WERI-Rb-1 (cell line): Measurements from ENCODE around the gene RACK1.
A peak's percentile ranks its signal among the peaks of the same experiment; 100 is the strongest.

Source experiments
- DNase-seq: peaks from one replicate; pipeline ENCODE4 v3.0.0-alpha.2; 2020
- H3K27ac ChIP-seq: fragments of 250-450 bp; sonication (Bioruptor Pico); 2 replicates; pipeline ENCODE4 v1.5.1; 2020; ENCODE audit warnings: mild to moderate bottlenecking, moderate library complexity
- H3K27me3 ChIP-seq: fragments of 250-450 bp; sonication (Bioruptor Pico); 2 replicates; pipeline ENCODE4 v1.5.1; 2021; ENCODE audit warnings: mild to moderate bottlenecking, low read depth, moderate library complexity; ENCODE audit not compliant: insufficient read depth, severe bottlenecking
- H3K36me3 ChIP-seq: fragments of 250-450 bp; sonication (Bioruptor Pico); 2 replicates; pipeline ENCODE4 v1.5.1; 2020; ENCODE audit warnings: mild to moderate bottlenecking, moderate library complexity
- H3K4me3 ChIP-seq: 2 replicates; pipeline ENCODE4 v1.5.1; 2011; ENCODE audit warnings: low read depth, mild to moderate bottlenecking, control low read depth, low read length
- H3K9me3 ChIP-seq: fragments of 250-450 bp; sonication (Bioruptor Pico); 2 replicates; pipeline ENCODE4 v1.5.1; 2021; ENCODE audit warnings: mild to moderate bottlenecking, moderate library complexity; ENCODE audit not compliant: severe bottlenecking
- TF ChIP-seq, protein P1 (sequence below): IDR thresholded peaks from 2 replicates; pipeline ENCODE4 v1.5.1; 2011; ENCODE audit warnings: low read depth, mild to moderate bottlenecking, control low read depth, inconsistent platforms, low read length

Gene RACK1

DNA sequence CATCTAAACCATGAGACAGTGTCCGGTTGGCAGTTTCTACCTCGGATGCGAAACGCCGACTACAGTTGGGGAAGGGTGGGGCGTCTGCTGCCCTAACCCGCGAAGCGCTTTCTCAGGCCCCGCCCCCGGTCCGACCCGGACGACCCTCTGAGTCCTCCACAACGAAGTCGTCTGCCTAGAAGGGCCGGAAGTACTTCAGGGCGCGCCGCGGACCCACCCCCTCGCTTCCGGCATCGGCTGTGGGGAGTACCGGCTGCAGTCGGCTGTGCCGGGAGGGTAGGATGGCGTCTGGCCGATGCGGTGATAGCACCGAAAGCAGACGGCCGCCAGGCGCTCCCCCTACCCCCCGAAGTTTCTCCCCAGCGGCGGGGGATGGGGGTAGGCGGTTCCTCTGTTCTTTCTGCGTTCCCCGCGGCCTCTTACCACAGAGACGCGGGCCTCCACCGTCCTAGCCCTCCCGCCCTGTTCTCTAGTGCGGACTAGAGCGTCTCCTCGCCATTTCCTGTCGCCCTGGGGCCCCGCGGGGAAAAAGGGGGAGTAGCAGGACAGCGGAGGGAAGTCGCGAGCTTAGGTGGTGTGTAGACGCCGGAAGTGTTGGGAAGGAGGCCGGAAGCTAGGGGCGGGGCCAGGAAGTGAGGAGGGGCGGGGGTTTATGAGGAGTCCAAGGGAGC is 20.5 kb downstream of the RACK1 start, which contains the start of gene TRIM41:
TRIM41 (plus strand) TSS at position 224 of the 671 bp plus-strand sequence. CDS start 719 bp downstream, outside the sequence.
- peak; percentile 95 for DNase-seq
- Histone ChIP-seq H3K27me3 (no peaks in the 10 kb centered on the region), H3K36me3 (no peaks in the 10 kb centered on the region), H3K9me3 (no peaks in the 10 kb centered on the region), H3K27ac (peak within 1 kb of the TSS; percentile 94), H3K4me3 (peak within 1 kb of the TSS; percentile 55)
- TF ChIP-seq, protein P1, sequence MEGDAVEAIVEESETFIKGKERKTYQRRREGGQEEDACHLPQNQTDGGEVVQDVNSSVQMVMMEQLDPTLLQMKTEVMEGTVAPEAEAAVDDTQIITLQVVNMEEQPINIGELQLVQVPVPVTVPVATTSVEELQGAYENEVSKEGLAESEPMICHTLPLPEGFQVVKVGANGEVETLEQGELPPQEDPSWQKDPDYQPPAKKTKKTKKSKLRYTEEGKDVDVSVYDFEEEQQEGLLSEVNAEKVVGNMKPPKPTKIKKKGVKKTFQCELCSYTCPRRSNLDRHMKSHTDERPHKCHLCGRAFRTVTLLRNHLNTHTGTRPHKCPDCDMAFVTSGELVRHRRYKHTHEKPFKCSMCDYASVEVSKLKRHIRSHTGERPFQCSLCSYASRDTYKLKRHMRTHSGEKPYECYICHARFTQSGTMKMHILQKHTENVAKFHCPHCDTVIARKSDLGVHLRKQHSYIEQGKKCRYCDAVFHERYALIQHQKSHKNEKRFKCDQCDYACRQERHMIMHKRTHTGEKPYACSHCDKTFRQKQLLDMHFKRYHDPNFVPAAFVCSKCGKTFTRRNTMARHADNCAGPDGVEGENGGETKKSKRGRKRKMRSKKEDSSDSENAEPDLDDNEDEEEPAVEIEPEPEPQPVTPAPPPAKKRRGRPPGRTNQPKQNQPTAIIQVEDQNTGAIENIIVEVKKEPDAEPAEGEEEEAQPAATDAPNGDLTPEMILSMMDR, result no peak

DNA sequence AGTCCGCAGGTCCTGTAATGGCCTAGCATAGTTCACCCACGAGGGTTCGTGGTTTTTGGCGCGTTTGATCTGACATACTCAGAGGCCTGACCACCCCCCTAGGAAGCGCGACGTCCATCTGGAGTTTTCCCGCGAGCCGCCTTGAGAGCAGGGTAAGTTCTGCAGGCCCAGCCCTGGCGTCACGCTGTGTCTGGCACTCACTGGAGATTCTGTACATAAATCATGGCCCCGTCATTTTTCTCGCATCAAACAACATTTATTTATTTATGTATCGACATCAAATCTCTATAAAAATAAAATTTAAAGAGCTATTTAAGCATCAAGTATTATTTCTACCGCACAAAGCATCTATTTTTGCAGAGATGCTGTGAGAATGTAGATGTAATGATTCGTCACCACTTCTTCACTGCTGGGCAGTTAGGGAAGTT is 21.1 kb downstream of the RACK1 start:
- H3K4me3 ChIP-seq, result peak overlapping the region; percentile 55
- TF ChIP-seq, protein P1, result no peak
- H3K36me3 ChIP-seq, result no peaks in the 10 kb centered on the region
- DNase-seq, result no peak
- no peaks in the 10 kb centered on the region for H3K9me3 ChIP-seq
- no peaks in the 10 kb centered on the region for H3K27me3 ChIP-seq
- peak overlapping the region; percentile 94 for H3K27ac ChIP-seq

DNA sequence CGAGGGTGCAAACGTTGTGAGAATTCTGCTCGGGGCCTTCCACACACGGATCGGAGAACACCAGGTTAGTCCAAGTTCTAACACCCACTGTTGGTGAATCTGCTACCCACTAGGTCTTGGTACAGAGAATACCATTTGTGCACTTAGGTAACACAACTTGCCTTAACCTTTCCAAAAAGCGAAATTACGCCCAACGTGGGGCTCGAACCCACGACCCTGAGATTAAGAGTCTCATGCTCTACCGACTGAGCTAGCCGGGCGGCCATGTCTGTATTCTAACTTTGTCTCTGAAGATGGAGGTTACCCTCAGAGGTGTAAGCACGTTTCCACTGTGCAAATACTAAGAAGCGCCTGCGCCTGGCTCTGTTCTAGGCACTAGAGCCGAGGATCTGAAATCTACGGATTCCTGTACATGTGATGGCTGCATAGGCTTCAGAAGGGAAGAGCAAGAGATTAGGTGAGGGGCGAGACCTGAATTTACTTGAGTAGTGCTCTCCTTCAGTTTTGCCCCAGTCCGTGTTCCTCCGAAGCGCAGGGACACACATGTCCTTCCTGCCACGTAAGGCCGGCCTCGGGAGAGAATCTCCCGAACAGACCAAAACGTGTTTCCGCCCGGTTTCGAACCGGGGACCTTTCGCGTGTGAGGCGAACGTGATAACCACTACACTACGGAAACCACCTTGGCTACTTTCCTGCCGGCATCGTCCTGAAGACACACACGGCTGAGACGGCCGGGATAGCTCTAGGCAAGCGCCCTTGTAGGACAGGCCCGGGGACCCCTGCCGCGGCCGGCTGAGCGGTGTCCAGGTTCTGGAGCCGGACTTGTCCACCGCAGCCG is 21.7 kb downstream of the RACK1 start:
- peak overlapping the region; percentile 55 for H3K4me3 ChIP-seq
- H3K9me3 ChIP-seq, result no peaks in the 10 kb centered on the region
- no peaks in the 10 kb centered on the region for H3K36me3 ChIP-seq
- peak overlapping the region; percentile 94 for H3K27ac ChIP-seq
- no peaks in the 10 kb centered on the region for H3K27me3 ChIP-seq
- TF ChIP-seq, protein P1, result no peak
- peak; percentile 83 for DNase-seq

DNA sequence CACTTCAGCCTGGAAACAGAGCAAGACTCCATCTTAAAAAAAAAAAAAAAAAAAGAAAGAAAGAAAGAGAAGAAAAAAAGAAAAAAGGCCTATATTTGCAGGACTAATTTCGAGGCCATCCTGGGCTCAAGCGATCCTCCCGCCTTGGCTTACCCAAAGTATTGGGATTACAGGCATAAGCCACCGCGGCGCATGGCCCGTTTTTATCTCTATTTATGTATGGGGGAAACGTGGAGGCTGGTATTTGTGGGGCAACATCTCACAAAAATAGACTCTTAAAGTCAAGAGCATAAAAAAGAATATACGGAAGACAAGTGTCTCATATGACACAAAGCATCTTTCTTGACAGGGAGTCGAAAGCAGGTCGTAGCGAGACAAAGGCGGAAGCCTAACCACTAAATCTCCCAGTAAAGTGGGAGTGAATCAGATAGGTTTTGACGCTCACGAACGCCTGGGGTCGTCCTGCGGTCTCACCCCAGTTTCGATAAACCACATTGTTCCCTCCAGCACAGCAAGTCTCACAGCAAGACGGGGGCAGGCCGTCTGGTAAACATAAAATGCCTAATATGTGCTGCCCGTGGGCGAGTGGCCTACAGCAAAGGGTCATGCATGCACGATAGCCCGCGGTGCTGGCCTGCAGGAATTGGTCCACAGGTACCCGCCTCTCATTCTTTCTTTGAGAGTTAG is 22.5 kb downstream of the RACK1 start:
- no peaks in the 10 kb centered on the region for H3K36me3 ChIP-seq
- no peak overlapping the region for H3K27ac ChIP-seq
- H3K4me3 ChIP-seq, result peak overlapping the region; percentile 55
- no peaks in the 10 kb centered on the region for H3K27me3 ChIP-seq
- H3K9me3 ChIP-seq, result no peaks in the 10 kb centered on the region
- DNase-seq, result no peak
- TF ChIP-seq, protein P1, result no peak

DNA sequence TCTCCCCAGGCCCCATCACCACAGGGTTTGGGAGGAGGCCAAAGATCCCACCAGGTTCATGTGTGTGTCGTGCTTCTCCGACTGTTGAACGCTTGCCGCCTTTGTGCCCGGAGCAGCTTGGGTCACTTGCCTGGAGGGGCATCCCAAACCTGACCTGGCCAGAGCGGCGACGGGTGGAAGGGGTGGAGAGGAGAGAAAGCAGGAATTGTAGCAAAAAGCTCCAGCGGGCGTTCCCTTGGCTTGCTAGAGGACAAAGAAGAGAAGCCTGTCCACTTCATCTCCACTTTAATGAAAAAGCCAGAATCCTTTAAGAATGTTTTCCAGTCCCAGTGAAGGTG is 23.6 kb downstream of the RACK1 start:
- H3K27ac ChIP-seq, result no peak overlapping the region
- DNase-seq, result no peak
- TF ChIP-seq, protein P1, result no peak
- H3K9me3 ChIP-seq, result no peaks in the 10 kb centered on the region
- H3K27me3 ChIP-seq, result no peaks in the 10 kb centered on the region
- H3K36me3 ChIP-seq, result no peaks in the 10 kb centered on the region
- H3K4me3 ChIP-seq, result no peak overlapping the region
